Measurements from ENCODE around the gene SH3GL2.

Gene SH3GL2

GRCh38 chr9:17637229-17637628 lies 58.4 kb downstream of the SH3GL2 start:
- DNase-seq (ENCODE audit: low read depth, low spot score), result no peak

GRCh38 chr9:17648516-17648915 lies 69.7 kb downstream of the SH3GL2 start:
- DNase-seq (ENCODE audit: low read depth, low spot score), result no peak
- H3K4me3 ChIP-seq (ENCODE audit: low read length), result no peak overlapping the region

More at GRCh38 chr9:17637229-17637628, 58.4 kb downstream of the SH3GL2 start:
- no peak overlapping the region for H3K4me3 ChIP-seq (ENCODE audit: low read length)

- H3K4me3 ChIP-seq (ENCODE audit: low read length), result no peak overlapping the region
- no peak for DNase-seq (ENCODE audit: low read depth, low spot score)
These were observed 72.9 kb downstream of the SH3GL2 start for GRCh38 chr9:17651725-17652124.

- H3K4me3 ChIP-seq (ENCODE audit: low read length), result no peak overlapping the region
- no peak for DNase-seq (ENCODE audit: low read depth, low spot score)
These were observed 75.1 kb downstream of the SH3GL2 start for GRCh38 chr9:17653947-17654465.

GRCh38 chr9:17656889-17657288 lies 78.0 kb downstream of the SH3GL2 start:
- no peak for DNase-seq (ENCODE audit: low read depth, low spot score)
- H3K4me3 ChIP-seq (ENCODE audit: low read length), result no peak overlapping the region

- no peak for DNase-seq (ENCODE audit: low read depth, low spot score)
- no peak overlapping the region for H3K4me3 ChIP-seq (ENCODE audit: low read length)
These were observed 79.4 kb downstream of the SH3GL2 start for GRCh38 chr9:17658237-17658636.

DNA sequence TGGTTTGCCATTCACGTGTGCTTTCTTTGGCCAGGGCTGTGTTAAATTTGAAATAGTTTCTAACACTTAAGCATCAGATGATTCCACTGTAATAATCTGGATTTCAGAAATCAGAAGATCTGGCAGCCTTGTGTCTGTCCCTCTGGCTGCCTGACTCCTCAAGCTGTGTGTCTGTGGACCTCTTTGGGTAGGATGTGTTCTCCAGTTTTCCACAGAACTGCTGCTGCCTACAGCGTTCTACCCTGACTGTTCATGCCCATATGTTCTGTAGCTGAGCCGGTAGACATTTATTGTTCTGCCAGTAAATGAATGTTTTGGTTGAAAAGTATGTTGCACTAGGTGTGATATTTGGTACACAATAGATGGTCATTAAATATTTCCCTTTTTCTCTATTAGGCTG lies 81.3 kb downstream of the SH3GL2 start:
- H3K4me3 ChIP-seq (ENCODE audit: low read length), result no peak overlapping the region
- DNase-seq (ENCODE audit: low read depth, low spot score), result no peak

DNA sequence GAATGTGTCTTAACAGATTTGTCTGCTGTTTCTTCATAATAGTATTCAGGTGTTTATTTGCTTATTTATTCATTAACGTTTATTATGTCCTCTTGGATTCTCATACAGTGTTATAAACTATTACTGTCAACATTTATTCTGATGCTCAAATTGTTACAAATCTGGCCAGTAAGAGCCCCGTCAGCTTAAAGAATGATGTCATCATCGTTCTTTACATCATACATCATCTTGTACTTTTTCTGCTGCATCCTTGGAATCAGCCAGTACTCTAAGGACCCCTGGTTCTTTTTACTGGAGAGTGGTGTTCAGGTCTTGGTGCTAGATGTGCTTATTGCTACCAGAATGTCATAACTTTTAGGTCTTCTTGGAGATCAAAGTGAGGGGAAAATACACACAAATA lies 86.6 kb downstream of the SH3GL2 start:
- no peak for DNase-seq (ENCODE audit: low read depth, low spot score)
- H3K4me3 ChIP-seq (ENCODE audit: low read length), result no peak overlapping the region

DNA sequence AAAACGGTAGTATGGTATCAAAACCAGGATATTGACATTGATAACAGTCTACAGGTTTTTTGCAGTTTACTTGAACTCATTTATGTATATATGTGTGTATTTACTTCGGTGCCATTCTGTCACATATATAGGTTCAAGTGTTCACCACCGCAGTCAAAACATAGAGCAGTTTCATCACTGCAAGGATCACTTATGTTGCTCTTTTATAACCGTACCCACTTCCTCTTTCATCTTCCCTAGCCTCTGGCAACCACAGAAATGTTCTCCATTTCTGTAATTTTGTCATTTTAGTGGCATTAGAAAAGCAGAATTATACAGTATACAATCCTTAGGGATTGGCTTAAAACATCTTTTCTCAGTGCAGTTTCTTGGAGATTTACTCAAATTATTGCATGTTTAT lies 90.3 kb downstream of the SH3GL2 start:
- DNase-seq (ENCODE audit: low read depth, low spot score), result peak; percentile 32

DNA sequence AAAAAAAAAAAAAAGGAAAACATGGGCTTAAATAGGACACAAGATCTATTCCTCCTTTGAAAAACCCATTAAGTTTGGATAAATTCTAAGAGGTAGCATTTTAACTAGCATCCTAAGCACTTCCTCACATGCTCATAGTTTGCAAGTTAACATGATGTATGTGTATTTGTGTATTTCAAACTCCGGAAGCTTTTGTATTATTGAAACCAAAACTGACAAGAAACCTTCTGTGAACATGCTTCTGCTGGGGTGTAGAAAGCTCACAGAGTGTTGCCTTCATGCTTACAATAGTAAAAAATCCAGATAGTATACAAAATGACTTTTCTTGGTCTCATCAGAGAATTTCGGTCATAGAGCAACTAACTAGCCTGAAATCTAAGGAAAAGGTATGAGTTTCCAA lies 103.8 kb downstream of the SH3GL2 start:
- no peak overlapping the region for H3K4me3 ChIP-seq (ENCODE audit: low read length)
- no peak for DNase-seq (ENCODE audit: low read depth, low spot score)

More for the DNA sequence above, 90.3 kb downstream of the SH3GL2 start:
- H3K4me3 ChIP-seq (ENCODE audit: low read length), result no peak overlapping the region

- DNase-seq (ENCODE audit: low read depth, low spot score), result no peak
These were observed 110.0 kb downstream of the SH3GL2 start for GRCh38 chr9:17688834-17689233.

GRCh38 chr9:17694336-17694735 lies 115.5 kb downstream of the SH3GL2 start:
- no peak for DNase-seq (ENCODE audit: low read depth, low spot score)
- no peak overlapping the region for H3K4me3 ChIP-seq (ENCODE audit: low read length)

More at GRCh38 chr9:17688834-17689233, 110.0 kb downstream of the SH3GL2 start:
- no peak overlapping the region for H3K4me3 ChIP-seq (ENCODE audit: low read length)

DNA sequence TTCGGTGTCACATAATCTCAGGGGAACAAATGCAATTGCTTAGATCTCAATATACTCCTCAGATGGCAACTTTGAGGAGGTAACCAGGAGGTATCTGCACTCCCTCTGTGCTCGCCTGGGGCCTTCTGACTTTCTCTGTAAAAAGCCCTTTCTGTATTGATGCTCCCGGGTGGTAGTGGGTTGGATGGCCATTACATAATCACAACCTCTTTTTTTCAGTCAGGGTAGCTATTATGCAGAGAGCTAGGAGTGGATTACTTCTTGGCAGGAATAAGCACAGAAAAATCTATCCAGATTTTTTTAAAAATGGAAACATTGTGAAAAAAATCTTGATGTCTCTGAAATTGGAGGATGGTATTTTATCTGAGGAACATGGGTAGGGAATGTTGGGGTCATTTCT lies 116.6 kb downstream of the SH3GL2 start:
- no peak overlapping the region for H3K4me3 ChIP-seq (ENCODE audit: low read length)
- no peak for DNase-seq (ENCODE audit: low read depth, low spot score)

DNA sequence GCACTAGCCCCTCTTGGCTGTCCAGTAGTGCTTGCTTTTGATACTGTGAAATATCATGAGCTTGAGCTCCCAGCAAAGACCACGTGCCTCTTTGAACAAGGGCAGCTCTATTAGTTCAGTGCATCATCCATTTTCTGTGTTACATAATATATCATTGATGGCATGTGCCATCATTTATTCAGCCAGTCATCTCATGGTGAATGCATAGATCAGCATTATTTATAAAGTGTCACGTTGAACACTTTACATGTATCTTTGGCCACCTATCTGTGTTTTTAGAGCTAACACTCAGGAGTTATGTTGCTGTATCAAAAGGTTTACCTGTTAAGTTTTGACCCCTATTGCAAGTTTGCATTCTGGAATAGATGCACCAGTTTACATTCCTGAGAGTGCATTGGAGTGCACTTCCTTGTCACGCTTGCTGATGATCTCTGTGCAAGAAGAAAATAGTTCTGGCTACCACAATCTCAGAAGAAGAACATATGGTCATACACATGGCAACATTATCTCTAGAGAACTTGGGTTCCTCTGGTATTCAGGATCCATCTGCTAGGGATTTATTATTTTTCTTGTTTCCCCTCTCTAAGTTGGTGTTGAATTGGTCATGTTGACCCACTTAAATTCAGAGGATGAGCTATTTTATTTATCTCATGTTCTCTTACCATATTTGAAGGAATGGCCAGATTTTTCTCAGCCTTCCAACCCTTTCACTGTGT lies 120.9 kb downstream of the SH3GL2 start:
- DNase-seq (ENCODE audit: low read depth, low spot score), result no peak
- H3K4me3 ChIP-seq (ENCODE audit: low read length), result no peak overlapping the region

DNA sequence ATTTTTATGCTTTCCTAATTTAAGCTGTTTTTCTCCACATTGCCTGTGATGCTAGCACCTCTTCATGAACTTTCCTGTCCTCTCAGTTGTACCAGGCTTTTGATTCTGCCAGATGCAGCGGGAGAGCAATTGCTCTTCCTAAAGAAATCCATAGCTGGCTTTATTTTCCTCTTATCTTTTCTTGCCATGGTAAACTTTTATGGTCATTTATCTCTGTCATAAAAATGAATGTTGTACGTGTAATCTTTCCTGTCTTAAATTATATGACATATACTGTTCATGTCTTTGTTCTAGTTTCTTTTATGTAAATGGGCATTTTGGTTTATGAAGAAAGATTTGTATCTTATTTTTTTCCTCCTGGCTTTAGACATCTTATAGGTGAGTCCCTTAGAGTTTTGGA lies 127.5 kb downstream of the SH3GL2 start:
- no peak overlapping the region for H3K4me3 ChIP-seq (ENCODE audit: low read length)
- DNase-seq (ENCODE audit: low read depth, low spot score), result no peak

DNA sequence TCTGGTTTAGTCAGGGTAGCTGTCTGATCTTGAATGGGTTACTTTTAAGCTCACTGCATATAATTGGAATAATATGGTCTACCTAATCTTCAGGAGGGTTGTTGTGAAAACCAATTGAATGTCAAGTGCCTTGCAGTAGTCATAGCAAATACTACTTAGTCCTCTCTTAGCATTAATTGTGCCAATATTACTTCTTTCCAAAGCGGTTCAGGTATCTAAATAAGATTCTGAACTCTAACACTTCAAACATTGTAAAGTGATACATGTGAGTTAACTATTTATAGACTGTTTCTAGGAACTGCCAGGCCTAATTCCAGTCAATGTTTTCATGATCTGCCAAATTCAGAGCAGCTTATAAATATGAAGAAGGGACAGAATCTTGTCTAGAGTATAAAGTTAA lies 140.2 kb downstream of the SH3GL2 start:
- DNase-seq (ENCODE audit: low read depth, low spot score), result no peak
- no peak overlapping the region for H3K4me3 ChIP-seq (ENCODE audit: low read length)

GRCh38 chr9:17721954-17722353 lies 143.1 kb downstream of the SH3GL2 start:
- peak; percentile 71 for DNase-seq (ENCODE audit: low read depth, low spot score)

DNA sequence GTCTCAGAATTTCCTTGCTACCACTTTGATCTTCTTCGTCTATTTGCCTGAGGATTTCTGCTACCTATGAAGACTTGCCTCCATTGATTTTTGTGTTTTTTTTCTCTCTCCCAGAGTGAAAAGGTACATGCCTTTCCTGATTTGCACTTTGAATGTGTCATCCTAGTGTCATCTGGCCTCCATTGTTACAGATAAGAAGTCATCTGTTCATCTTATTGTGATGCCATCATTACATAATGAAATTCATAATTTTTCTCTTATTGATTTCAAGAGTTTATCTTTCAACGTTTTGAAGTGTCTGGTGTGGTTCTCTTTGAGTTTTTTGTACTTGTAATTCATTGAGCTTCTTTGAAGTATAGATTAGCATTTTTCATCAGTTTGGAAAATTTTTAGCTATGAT lies 144.8 kb downstream of the SH3GL2 start:
- no peak for DNase-seq (ENCODE audit: low read depth, low spot score)
- no peak overlapping the region for H3K4me3 ChIP-seq (ENCODE audit: low read length)

More at GRCh38 chr9:17721954-17722353, 143.1 kb downstream of the SH3GL2 start:
- H3K4me3 ChIP-seq (ENCODE audit: low read length), result no peak overlapping the region

DNA sequence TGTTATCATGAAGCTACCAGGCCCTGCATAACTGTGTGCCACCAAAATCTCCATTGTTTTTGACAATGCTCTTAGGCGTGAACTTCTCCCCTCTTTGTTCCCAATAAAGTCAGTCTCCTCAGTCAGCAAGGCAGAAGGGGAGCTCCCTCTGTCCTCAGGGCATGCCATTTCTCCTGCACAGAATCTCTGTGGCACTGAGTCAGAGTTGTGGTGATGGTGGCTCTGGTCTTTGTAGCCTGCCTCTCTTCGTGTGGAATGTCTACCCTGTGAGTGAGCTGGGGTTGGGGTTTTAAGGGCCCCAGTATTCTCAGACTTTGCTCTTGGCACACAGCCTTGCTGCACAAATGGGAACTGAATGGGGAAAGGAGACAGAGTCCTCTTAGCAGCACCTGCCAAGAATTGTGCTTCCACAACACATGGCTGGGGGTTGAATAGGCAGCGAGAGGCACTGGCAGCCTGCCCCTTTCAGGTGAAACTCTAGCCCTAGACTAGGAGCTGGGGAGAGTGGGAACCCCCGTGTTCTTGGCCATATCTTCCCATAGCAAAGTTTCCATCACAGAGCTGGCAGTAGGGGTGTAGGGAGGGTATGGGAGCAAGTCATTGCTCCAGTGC lies 146.6 kb downstream of the SH3GL2 start:
- no peak overlapping the region for H3K4me3 ChIP-seq (ENCODE audit: low read length)
- DNase-seq (ENCODE audit: low read depth, low spot score), result no peak

DNA sequence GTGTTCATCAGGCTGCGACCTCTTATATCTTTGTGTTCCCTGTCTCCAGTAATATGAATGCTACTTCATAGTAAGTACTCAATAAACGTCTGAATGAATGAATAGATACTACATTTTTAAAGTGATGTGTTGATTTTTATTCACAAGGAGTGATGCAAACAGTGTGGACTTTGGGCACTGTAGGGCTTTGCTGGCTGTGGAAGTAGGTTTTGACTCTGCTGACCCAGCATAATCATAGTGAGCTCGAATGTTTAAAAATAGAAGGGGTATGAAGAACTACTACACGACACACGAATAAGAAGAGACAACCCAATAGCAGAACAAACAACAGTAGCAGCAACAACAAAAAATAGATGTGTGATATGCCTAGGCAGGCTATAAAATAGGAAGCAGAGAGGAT lies 147.4 kb downstream of the SH3GL2 start:
- DNase-seq (ENCODE audit: low read depth, low spot score), result no peak
- no peak overlapping the region for H3K4me3 ChIP-seq (ENCODE audit: low read length)

GRCh38 chr9:17730899-17731298 lies 152.0 kb downstream of the SH3GL2 start:
- DNase-seq (ENCODE audit: low read depth, low spot score), result no peak
- H3K4me3 ChIP-seq (ENCODE audit: low read length), result no peak overlapping the region

All from Jurkat, Clone E6-1 (cell line).